PC-3 (cell line): Measurements from ENCODE around the gene ERGIC3. TPM values are rescaled to one million over a fixed set of nuclear protein-coding genes. Genes with fewer than 3 reads are reported as not detected.
"Not testable (repeated sequence)": the region's sequence is repeated elsewhere in the genome, so short reads cannot be mapped to it uniquely, and the experiment has no call there.

Experiments used
- ATAC-seq: fragments of 200-7000 bp; cut with Tn5 transposase; 2 replicates; pipeline ENCODE4 v1.9.1; 2020; ENCODE audit warnings: mild to moderate bottlenecking, moderate library complexity
- BruUV-seq: library from RNA; stranded (reverse); fragments of 400-500 nt; replicated peaks from 2 replicates; lab custom pipeline; 2021; lab: Mats Ljungman, UMichigan
- CTCF ChIA-PET: fragments of 300-600 bp; sonication (Branson Sonifier 250); formaldehyde crosslinking; loops from one replicate; lab custom pipeline; 2022; ENCODE audit warnings: antibody characterized with exemption; lab: Charles Lee
- POLR2A ChIA-PET: fragments of 300-600 bp; sonication (Branson Sonifier 250); formaldehyde crosslinking; loops from one replicate; lab custom pipeline; 2022; ENCODE audit warnings: antibody characterized with exemption; ENCODE audit not compliant: unreplicated experiment; lab: Charles Lee
- DNase-seq: peaks from one replicate; pipeline ENCODE4 v3.0.0-alpha.2; 2015
- H2AFZ ChIP-seq: fragments of 300-600 bp; sonication (generic); 2 replicates; pipeline ENCODE4 v1.6.0; 2016; ENCODE audit warnings: antibody characterized with exemption, low read length
- H3F3A ChIP-seq: fragments of 300-600 bp; sonication (generic); one replicate; pipeline ENCODE4 v1.6.0; 2017; ENCODE audit warnings: antibody characterized with exemption, low read length, control low read depth, mild to moderate bottlenecking; ENCODE audit not compliant: unreplicated experiment
- H3K27ac ChIP-seq: fragments of 300-600 bp; sonication (generic); 2 replicates; pipeline ENCODE4 v1.5.1; 2016; ENCODE audit warnings: mild to moderate bottlenecking, low read length
- H3K27me3 ChIP-seq: fragments of 300-600 bp; sonication (generic); 2 replicates; pipeline ENCODE4 v1.6.1; 2016; ENCODE audit warnings: low read length, mixed read lengths
- H3K36me3 ChIP-seq: fragments of 300-600 bp; sonication (generic); 2 replicates; pipeline ENCODE4 v1.6.1; 2016; ENCODE audit warnings: low read depth, mixed run types, low read length, mixed read lengths
- H3K4me1 ChIP-seq: fragments of 300-600 bp; sonication (generic); 2 replicates; pipeline ENCODE4 v1.5.1; 2016; ENCODE audit warnings: low read length; ENCODE audit not compliant: insufficient read depth
- H3K4me2 ChIP-seq: fragments of 300-600 bp; sonication (generic); 2 replicates; pipeline ENCODE4 v1.6.0; 2016; ENCODE audit warnings: low read length
- H3K4me3 ChIP-seq: fragments of 300-600 bp; sonication (generic); 2 replicates; pipeline ENCODE4 v1.5.1; 2016; ENCODE audit warnings: mild to moderate bottlenecking, low read length, mixed read lengths
- H3K79me2 ChIP-seq: fragments of 300-600 bp; sonication (generic); 2 replicates; pipeline ENCODE4 v1.6.1; 2017; ENCODE audit warnings: low read length, mixed read lengths
- H3K9ac ChIP-seq: fragments of 300-600 bp; sonication (generic); 2 replicates; pipeline ENCODE4 v1.6.0; 2016; ENCODE audit warnings: mild to moderate bottlenecking, low read length
- H3K9me2 ChIP-seq: fragments of 300-600 bp; sonication (generic); replicated peaks from 2 replicates; pipeline ENCODE4 v1.6.1; 2016; ENCODE audit warnings: mixed run types, low read length, mixed read lengths
- H3K9me3 ChIP-seq: fragments of 300-600 bp; sonication (generic); 2 replicates; pipeline ENCODE4 v1.6.1; 2016; ENCODE audit warnings: low read length, mixed read lengths
- H4K20me1 ChIP-seq: fragments of 300-600 bp; sonication (generic); 2 replicates; pipeline ENCODE4 v1.6.1; 2016; ENCODE audit warnings: low read length, mixed read lengths
- CTCF ChIP-seq: fragments of 300-600 bp; sonication (generic); conservative IDR thresholded peaks from 2 replicates; pipeline ENCODE4 v1.5.1; 2017; ENCODE audit warnings: antibody characterized with exemption, low read depth, mild to moderate bottlenecking, low read length
- EZH2 ChIP-seq: fragments of 300-600 bp; sonication (generic); IDR thresholded peaks from one replicate; pipeline ENCODE4 v1.6.1; 2017; ENCODE audit warnings: antibody characterized with exemption, mild to moderate bottlenecking, low read length; ENCODE audit not compliant: unreplicated experiment
- EZH2phosphoT487 ChIP-seq: fragments of 300-600 bp; sonication (generic); IDR thresholded peaks from 2 replicates; pipeline ENCODE4 v1.6.1; 2018; ENCODE audit warnings: mild to moderate bottlenecking, antibody characterized with exemption, low read length, borderline replicate concordance
- intact Hi-C: fragments of 100-400 bp; cut with micrococcal nuclease; formaldehyde crosslinking; loops from 2 replicates; pipeline ENCODE4 v1.9.0; 2023
- total RNA-seq: library from RNA; depleted of rRNA; stranded (reverse); fragments of >200 nt; gene quantifications from 2 replicates; pipeline ENCODE4 v1.2.3, GENCODE V29; 2014

The ERGIC3 gene
- total RNA-seq, 1 experiment from 2014 or later = 284 TPM

- CTCF ChIA-PET = no interaction called here
- ATAC-seq (no peak), DNase-seq (no peak)
- Histone ChIP-seq H3K4me2 (no peak overlapping the region), H2AFZ (no peak overlapping the region), H3K9me2 (no peaks in the 10 kb centered on the region), H4K20me1 (no peaks in the 10 kb centered on the region), H3K9me3 (no peaks in the 10 kb centered on the region), H3K9ac (no peak overlapping the region), H3K4me1 (no peaks in the 10 kb centered on the region), H3K79me2 (no peaks in the 10 kb centered on the region), H3K4me3 (no peak overlapping the region), H3K36me3 (peaks cover 48% of the 10 kb centered on the region), H3K27me3 (no peaks in the 10 kb centered on the region), H3K27ac (no peak overlapping the region), H3F3A (no peaks in the 10 kb centered on the region)
- POLR2A ChIA-PET = no interaction called here
- intact Hi-C loops = no loop called here
- no TSS peak for BruUV-seq
- TF ChIP-seq EZH2 (no peak), CTCF (no peak), EZH2phosphoT487 (no peak)
These were observed 11.0 kb downstream of the ERGIC3 start for GRCh38 chr20:35552914-35553313.

GRCh38 chr20:35555461-35555860 lies 13.6 kb downstream of the ERGIC3 start:
- H3K4me3 ChIP-seq, H3K79me2 ChIP-seq, H3K4me2 ChIP-seq, H3K27me3 ChIP-seq, H3F3A ChIP-seq, H3K27ac ChIP-seq, BruUV-seq, H3K9me3 ChIP-seq, H3K9ac ChIP-seq, H4K20me1 ChIP-seq, H3K9me2 ChIP-seq, H2AFZ ChIP-seq, CTCF ChIA-PET, ATAC-seq, POLR2A ChIA-PET, intact Hi-C loops: not testable (repeated sequence)
- H3K4me1 ChIP-seq = peaks cover 10% of the 10 kb centered on the region
- H3K36me3 ChIP-seq = peaks cover 39% of the 10 kb centered on the region
- peak; percentile 28 for DNase-seq

- H3F3A ChIP-seq = no peaks in the 10 kb centered on the region
- ChIA-PET CTCF (no interaction called here), POLR2A (no interaction called here)
- no peak for DNase-seq
- no peak overlapping the region for H3K9ac ChIP-seq
- no peaks in the 10 kb centered on the region for H3K9me2 ChIP-seq
- no peak for ATAC-seq
- H3K4me3 ChIP-seq = no peak overlapping the region
- no peak overlapping the region for H3K27ac ChIP-seq
- no peaks in the 10 kb centered on the region for H3K79me2 ChIP-seq
- TF ChIP-seq EZH2 (no peak), CTCF (no peak), EZH2phosphoT487 (no peak)
- no peaks in the 10 kb centered on the region for H3K27me3 ChIP-seq
- peaks cover 15% of the 10 kb centered on the region for H3K4me1 ChIP-seq
- H3K36me3 ChIP-seq = peaks cover 39% of the 10 kb centered on the region
- intact Hi-C loops = no loop called here
- H4K20me1 ChIP-seq = no peaks in the 10 kb centered on the region
- no peaks in the 10 kb centered on the region for H3K9me3 ChIP-seq
- no TSS peak for BruUV-seq
- H3K4me2 ChIP-seq = no peak overlapping the region
- no peak overlapping the region for H2AFZ ChIP-seq
These were observed 14.2 kb downstream of the ERGIC3 start for GRCh38 chr20:35555951-35556645.
